GM18867 (cell line): ENCODE measurements around the gene CPN1.
"Not testable (repeated sequence)": the region's sequence is repeated elsewhere in the genome, so short reads cannot be mapped to it uniquely, and the experiment has no call there.

ENCODE experiments used
- ATAC-seq: cut with Tn5 transposase; IDR thresholded peaks from one replicate; pipeline ENCODE4 v1.9.1; 2021; ENCODE audit warnings: mild to moderate bottlenecking, moderate library complexity; ENCODE audit not compliant: unreplicated experiment

The CPN1 gene

DNA sequence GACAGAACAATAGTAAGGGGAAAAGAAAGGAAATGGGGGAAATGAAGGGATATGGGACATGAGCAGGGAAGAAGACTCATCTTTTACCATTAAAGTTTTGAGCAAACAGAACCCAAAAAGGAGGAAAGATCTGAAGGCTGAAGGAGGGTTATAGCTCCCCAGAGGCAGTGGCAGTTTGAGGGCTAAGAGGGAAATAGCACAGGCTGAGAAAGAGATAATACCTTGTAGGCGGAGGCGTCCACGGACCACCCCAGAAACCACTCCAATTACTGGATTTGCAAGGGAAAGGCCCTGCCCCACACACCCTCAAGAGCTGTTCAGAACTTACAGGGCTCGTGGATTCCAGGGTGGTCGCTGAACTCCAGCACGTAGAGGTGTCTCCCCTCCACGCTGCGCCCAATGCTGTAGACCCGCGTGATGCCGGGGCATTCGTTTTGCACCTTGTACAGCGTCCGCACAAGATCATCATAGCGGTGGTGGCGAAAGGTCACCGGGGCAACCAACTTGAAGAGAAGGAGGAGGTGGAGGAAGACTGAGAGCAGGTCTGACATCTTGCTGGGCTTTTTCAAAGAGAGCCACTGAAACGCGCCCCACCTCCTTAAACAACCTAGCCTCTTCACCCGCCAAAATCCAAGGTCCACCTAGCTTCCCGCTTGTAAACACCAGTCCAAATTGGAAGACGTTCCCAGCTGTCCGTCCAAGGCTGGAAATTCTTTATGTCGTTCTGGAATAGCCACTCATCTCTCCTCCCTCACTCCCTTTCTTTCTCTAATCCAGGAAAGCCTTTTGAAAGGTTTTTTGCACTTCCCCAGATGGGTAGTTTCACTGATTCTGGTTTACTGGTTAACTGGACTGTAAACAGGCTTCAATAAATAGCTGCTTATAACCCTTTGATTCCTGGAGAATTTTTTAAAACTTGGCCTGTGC, at the start of gene CPN1:
CPN1 (minus strand) TSS at position 795 of the 927 bp plus-strand sequence; CDS start at position 551, 244 bp downstream.
- no peak for ATAC-seq

GRCh38 chr10:100130831-100131230, 49.2 kb upstream of the CPN1 start:
- no peak for ATAC-seq

- ATAC-seq: no peak
Observed at GRCh38 chr10:100129424-100129823, 47.8 kb upstream of the CPN1 start.

- ATAC-seq: no peak
Observed at GRCh38 chr10:100128951-100129350, 47.3 kb upstream of the CPN1 start.

GRCh38 chr10:100125335-100125734, 43.7 kb upstream of the CPN1 start:
- ATAC-seq: not testable (repeated sequence)

DNA sequence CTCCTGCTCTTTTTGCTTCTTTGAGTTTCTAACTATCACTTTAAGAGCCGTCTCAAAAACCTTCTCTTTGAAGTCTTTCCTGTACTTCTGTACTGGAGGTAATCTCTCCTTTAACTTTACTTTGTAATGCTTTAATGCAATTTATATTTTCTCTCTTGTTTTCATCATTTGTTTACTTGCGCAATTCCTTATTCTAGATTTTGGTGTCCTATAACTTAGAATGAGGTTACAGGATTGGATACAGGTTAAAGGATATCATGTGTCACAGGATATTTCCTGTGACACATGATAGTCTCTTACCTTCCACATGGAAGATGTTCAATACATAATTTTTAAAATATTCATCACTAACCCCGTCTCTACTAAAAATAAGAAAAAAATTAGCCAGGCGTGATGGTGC, 42.4 kb upstream of the CPN1 start:
- no peak for ATAC-seq

DNA sequence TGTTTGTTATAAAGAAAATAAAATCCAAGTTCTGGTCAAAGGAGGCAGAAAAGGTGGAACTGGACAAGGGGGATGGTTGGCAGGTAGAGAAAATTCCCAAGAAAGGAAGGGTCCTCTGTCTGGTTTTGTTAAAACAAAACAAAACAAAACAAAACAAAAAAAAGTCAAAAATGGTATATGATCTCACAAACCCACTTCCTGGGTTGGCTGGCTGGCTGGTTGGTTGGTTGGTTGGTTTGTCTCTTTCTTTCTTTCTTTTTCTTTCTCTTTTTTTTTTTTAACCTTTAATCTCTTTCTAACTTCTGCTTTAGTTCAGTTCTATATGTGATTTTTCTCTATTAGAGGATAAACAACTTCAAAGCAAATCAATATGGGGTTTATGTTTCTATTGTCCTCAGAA, 41.1 kb upstream of the CPN1 start:
- no peak for ATAC-seq

GRCh38 chr10:100120550-100120949, 38.9 kb upstream of the CPN1 start:
- ATAC-seq: no peak

GRCh38 chr10:100119726-100120125, 38.1 kb upstream of the CPN1 start:
- ATAC-seq: no peak

DNA sequence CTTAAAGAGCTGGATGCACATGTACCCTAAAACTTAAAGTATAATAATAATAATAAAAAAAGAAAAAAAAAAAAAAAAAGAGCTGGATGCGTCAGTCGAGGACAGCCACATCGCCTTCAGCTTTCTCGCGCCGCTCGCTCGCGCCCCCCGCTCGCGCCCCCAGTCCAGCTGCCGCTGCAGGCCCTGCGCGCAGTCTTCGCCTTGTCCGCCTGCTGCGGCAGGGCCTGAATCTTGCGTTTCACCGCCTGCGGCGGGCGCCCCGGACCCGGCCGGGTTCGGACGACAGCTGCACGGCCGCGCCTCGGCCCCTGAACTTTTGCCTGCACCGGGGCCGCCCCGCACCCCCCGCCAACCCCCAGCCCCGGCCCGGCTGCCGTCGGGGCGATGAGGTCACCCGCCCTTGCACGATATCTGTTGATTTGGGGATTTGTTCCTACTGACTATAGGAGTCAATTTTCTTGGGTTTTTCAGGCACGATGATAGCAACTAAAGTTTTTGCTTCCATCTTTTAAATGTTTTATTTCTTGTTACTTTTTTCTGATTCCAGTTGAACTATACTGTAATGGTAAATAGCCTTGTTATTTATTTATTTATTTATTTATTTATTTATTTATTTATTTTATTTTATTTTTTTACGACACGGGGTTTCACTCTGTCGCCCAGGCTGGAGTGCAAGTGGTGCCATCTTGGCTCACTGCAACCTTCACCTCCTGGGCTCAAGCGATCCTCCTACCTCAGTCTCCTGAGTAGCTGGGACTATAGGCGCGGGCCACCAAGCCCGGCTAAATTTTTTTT, 33.5 kb upstream of the CPN1 start:
- ATAC-seq: no peak

DNA sequence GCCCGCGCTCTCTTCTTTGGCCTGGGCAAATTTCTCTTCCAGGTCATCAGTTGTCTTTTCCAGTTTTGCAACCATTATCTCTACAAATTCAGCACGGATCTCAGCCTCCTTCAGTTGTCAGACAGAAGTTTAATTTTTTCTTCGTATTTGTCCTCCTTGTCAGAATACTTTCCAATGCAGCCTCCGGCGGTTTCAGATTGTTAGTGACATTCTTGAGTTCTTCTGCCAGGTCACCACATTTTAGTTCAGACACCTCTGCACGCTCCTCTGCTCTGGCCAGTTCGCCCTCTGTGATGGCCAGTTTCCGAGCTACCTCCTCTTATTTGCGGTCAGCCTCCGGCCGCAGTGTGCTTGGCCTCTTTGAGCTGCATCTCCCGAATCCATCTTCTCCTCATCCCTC, 32.8 kb upstream of the CPN1 start:
- ATAC-seq: no peak

GRCh38 chr10:100109670-100110069, 28.0 kb upstream of the CPN1 start:
- ATAC-seq: no peak

DNA sequence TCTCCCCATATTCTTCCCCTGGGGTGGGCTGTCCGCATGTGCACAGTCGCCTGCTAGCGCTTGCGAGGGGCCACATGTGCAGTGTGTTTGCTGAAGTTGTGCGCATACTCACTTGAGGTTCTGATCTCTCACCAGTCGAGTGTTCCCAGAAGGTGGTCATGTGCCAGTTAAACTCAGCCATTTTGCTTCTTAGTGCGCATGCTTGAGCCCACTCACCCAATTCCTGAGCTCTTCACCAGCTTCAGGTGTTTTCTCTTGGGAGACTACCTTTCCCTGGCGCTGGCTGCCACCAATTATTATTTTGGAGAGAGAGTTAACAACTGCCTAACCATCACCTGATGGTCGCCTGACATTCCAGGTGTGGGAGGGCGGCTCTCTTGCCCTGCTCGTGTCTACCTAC, 25.2 kb upstream of the CPN1 start:
- ATAC-seq: no peak

DNA sequence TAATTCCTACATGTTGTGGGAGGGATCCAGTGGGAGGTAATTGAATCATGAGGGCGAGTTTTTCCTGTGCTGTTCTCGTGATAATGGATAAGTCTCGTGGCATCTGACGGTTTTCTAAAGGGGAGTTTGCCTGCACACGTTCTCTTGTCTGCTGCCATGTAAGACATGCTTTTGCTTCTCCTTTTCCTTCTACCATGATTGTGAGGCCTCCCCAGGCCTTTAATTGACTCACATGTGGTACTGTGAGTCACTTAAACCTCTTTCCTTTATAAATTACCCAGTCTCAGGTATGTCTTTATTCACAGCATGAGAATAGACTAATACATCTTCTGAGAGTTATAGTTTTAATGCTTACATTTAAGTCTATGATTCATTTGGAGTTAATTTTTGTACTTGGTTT, 22.6 kb upstream of the CPN1 start:
- ATAC-seq: no peak

GRCh38 chr10:100103581-100103980, 21.9 kb upstream of the CPN1 start:
- ATAC-seq: no peak

- ATAC-seq: no peak
Observed at GRCh38 chr10:100101192-100102076, 19.8 kb upstream of the CPN1 start.

GRCh38 chr10:100100651-100101184, 19.0 kb upstream of the CPN1 start:
- ATAC-seq: no peak

DNA sequence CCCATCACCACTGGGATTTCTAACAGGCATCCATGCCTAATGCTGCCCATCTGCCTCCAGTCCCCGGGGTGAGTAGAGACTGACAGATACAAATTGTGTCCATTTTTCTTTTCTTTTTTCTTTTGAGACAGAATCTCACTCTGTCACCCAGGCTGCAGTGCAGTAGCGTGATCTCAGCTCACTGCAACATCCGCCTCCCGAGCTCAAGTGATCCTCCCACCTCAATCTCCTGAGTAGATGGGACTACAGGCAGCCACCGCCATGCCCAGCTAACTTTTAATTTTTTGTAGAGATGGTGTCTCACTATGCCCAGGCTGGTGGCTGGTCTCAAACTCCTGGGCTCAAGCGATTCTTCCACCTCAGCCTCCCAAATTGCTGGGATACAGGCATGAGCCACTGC, 7.6 kb upstream of the CPN1 start:
- no peak for ATAC-seq

DNA sequence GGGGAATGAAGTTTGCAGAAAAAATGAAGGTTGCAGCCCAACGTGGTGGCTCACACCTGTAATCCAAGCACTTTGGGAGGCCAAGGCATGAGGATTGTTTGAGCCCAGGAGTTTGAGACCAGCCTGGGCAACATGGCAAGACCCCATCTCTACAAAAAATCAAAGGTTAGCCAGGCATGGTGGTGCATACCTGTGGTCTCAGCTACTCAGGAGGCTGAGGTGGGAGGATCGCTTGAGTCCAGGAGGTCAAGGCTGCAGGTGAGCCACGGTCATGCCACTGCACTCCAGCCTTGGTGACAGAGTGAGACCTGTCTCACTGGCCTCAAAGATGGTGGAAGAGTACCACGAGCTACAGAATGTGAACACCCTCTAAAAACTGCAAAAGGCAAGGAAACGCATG, 5.0 kb upstream of the CPN1 start:
- ATAC-seq: not testable (repeated sequence)

DNA sequence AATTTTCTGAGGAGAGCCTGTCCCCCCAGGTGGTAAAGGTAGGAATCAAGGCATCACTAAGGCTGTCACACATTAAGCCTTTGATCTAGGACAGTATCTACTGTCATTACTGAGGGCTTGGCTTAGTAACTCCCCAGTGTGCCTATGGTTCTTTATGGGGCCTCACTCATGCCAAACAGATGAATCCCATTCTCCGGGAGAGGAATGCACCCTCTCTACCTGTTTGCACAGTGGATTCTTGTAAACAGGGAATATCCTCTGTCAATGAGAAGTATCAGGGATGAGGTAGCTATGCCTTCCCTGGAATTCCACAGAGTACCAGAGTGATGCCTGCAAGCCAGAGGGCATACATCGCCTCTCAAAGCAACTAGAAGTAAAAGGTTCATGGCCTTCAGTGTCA, 3.9 kb upstream of the CPN1 start:
- ATAC-seq: no peak

GRCh38 chr10:100083623-100084022, 2.0 kb upstream of the CPN1 start:
- ATAC-seq: no peak
